Ovary (tissue), 9 donors: ENCODE data around the gene FAM107A. TPM values are rescaled to one million over a fixed set of nuclear protein-coding genes. Genes with fewer than 3 reads are reported as not detected.
A peak's percentile ranks its signal among the peaks of the same experiment; 100 is the strongest.

Experiments
- DNase-seq, 5 donors: peaks; one replicate each; pipeline ENCODE4 v3.0.0-alpha.2; 2019 to 2020
- H3K27ac ChIP-seq, 2 donors: fragments of 200-600 bp; one replicate each; pipeline versions ENCODE4 v1.5.1 to v1.8.0; 2019 to 2022
- H3K27me3 ChIP-seq: fragments of 200-600 bp; one replicate; pipeline ENCODE4 v1.8.0; 2022
- H3K36me3 ChIP-seq: fragments of 200-600 bp; sonication (generic); one replicate; pipeline ENCODE4 v1.5.1; 2019
- H3K4me1 ChIP-seq: one replicate; pipeline ENCODE4 v1.8.1; 2013; ENCODE audit warnings: mild to moderate bottlenecking, moderate library complexity; ENCODE audit not compliant: insufficient read depth
- H3K4me3 ChIP-seq: fragments of 200-600 bp; sonication (generic); one replicate; pipeline ENCODE4 v1.5.1; 2017
- H3K9me3 ChIP-seq, 2 donors: fragments of 200-600 bp in 1 of 2; sonication (generic) in 1 of 2; one replicate each; pipeline versions ENCODE4 v1.5.1 to v1.8.1; 2013 to 2019; ENCODE audit warnings: mild to moderate bottlenecking in 1 of 2, moderate library complexity in 1 of 2
- CTCF ChIP-seq, 3 donors: fragments of 450-650 bp in 2 of 3; fragments of 200-600 bp in 1 of 3; IDR thresholded peaks; one replicate each; pipeline versions ENCODE4 v1.5.1 to v1.8.0; 2016 to 2022; ENCODE audit warnings: antibody characterized with exemption in 3 of 3, mild to moderate bottlenecking in 1 of 3
- EP300 ChIP-seq: sonication (generic); formaldehyde crosslinking; IDR thresholded peaks from one replicate; pipeline ENCODE4 v1.6.1; 2017; ENCODE audit warnings: antibody characterized with exemption
- POLR2A ChIP-seq: fragments of 450-650 bp; IDR thresholded peaks from one replicate; pipeline ENCODE4 v1.6.1; 2017; ENCODE audit warnings: antibody characterized with exemption, mild to moderate bottlenecking, moderate library complexity
- WGBS, 3 donors: extraction: QIAGEN DNeasy Blood & Tissue Kit in 1 of 3; methylation state at CpG; one replicate each; pipeline versions ENCODE4 v1.1.5 to v1.1.7; 2013 to 2017; 5-methylcytosine and 5-hydroxymethylcytosine counted together
- intact Hi-C, 4 donors: fragments of 100-400 bp; cut with DNase I; formaldehyde crosslinking; loops; one replicate each; pipeline versions ENCODE4 v1.11.0 to v1.15.1; 2022 to 2023
- polyA plus RNA-seq, 2 donors: library from polyadenylated mRNA; stranded (reverse); fragments of 200-250 nt in 1 of 2; fragments of 350-450 nt in 1 of 2; fragmentation: Illumina TruSeq in 1 of 2; extraction: RNeasy Lipid Tissue Mini Kit (QIAGEN cat#74804) in 1 of 2; gene quantifications; one replicate each; pipeline ENCODE4 v1.2.3, GENCODE V29; 2013 to 2014
- total RNA-seq, 7 donors: library from RNA; depleted of rRNA in 2 of 7; stranded (reverse); fragments of >200 nt in 2 of 7; fragmentation: NEBNext Ultra II Directional in 3 of 7; extraction: Animal tissue kit (Norgen Biotek cat#: 25700) in 3 of 7; gene quantifications; one replicate each; pipeline versions ENCODE4 v1.1.0 to v1.2.4, GENCODE V29; 2016 to 2023
- donor health status: DM: no; HTN: no; CAD: no; lungs with moderate emphysema.
- donor health status: DM: no; HTN: no; CAD: no.
- donor health status: Bipolar disorder and iron deficiency.
- donor health status: DM: yes; HTN: yes; CAD: no.
- donor health status: DM: no; HTN: no; CAD: no.
- donor health status: DM: yes; HTN: yes; CAD: no.

The FAM107A gene
- total and polyA plus RNA-seq, 9 donors: 2.7 to 47.3 (median 14.4) TPM

- no peak for DNase-seq
- Histone ChIP-seq H3K27me3 (no peaks in the 10 kb centered on the region), H3K4me3 (no peak overlapping the region), H3K9me3 (no peaks in the 10 kb centered on the region), H3K36me3 (no peaks in the 10 kb centered on the region), H3K4me1 (no peaks in the 10 kb centered on the region), H3K27ac (no peak overlapping the region)
- 70 to 86% (median 71%) methylated on average over 3 of the region's 3 CpGs for WGBS, 3 donors
- TF ChIP-seq EP300: no peak
- TF ChIP-seq POLR2A: no peak
- no peak for TF ChIP-seq CTCF (IDR thresholded peaks at IDR 0.05)
- intact Hi-C loops: loop anchor here in 1 of 4 donors (5.0 kb wide), 1 partner anchor 58 kb away; no protein-coding TSS in a partner anchor
These were observed 3.1 kb downstream of the FAM107A start for GRCh38 chr3:58574106-58574505.

GRCh38 chr3:58573640-58574039 is 3.6 kb downstream of the FAM107A start:
- H3K4me3 ChIP-seq: no peak overlapping the region
- WGBS, 3 donors: 12 to 28% (median 15%) methylated on average over 6 of the region's 6 CpGs
- no peaks in the 10 kb centered on the region for H3K36me3 ChIP-seq
- H3K9me3 ChIP-seq: no peaks in the 10 kb centered on the region
- intact Hi-C loops: loop anchor here in 1 of 4 donors (5.0 kb wide), 1 partner anchor 59 kb away; no protein-coding TSS in a partner anchor
- TF ChIP-seq POLR2A: no peak
- no peak for TF ChIP-seq EP300
- DNase-seq: peak in 1 of 5 donors; percentile 29
- H3K27ac ChIP-seq: no peak overlapping the region
- no peaks in the 10 kb centered on the region for H3K4me1 ChIP-seq
- H3K27me3 ChIP-seq: no peaks in the 10 kb centered on the region

DNA sequence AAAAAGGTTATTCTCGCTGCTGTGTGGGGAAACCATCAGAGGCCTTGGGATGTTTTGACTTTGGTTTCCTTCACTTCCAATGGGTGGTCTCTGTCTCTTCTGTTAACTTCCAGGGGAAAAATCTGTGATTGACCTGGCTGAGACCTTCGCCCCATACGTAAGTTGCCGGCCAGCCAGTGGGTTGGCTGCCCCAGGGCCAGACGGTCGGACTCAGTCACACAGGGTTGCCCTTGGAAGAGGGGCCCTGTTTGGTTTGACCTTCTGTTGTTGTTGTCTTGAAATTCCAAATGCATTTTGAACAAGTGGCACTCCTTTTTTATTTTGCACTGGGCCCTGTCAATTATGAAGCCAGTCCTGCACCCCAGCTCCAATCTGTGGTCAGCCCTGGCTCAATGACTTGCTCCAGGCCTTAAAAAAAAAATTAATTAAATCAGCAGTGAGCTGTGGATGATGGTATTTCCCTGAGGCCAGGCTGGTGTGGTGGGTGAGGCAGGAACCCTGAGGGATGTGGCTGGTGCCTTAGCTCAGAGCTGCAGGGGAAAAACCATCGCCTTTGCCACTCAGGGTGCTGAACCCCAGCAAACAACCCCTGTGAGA is 4.5 kb downstream of the FAM107A start:
- intact Hi-C loops: loop anchor here in 1 of 4 donors (5.0 kb wide), 1 partner anchor 60 kb away; no protein-coding TSS in a partner anchor
- no peak overlapping the region for H3K27ac ChIP-seq
- no peak for TF ChIP-seq CTCF (IDR thresholded peaks at IDR 0.05)
- no peak for TF ChIP-seq EP300
- TF ChIP-seq POLR2A: no peak
- H3K4me3 ChIP-seq: no peak overlapping the region
- no peaks in the 10 kb centered on the region for H3K36me3 ChIP-seq
- no peaks in the 10 kb centered on the region for H3K27me3 ChIP-seq
- WGBS, 3 donors: 94 to 96% (median 96%) methylated on average over 7 of the region's 7 CpGs
- no peak for DNase-seq
- no peaks in the 10 kb centered on the region for H3K4me1 ChIP-seq
- H3K9me3 ChIP-seq: no peaks in the 10 kb centered on the region

DNA sequence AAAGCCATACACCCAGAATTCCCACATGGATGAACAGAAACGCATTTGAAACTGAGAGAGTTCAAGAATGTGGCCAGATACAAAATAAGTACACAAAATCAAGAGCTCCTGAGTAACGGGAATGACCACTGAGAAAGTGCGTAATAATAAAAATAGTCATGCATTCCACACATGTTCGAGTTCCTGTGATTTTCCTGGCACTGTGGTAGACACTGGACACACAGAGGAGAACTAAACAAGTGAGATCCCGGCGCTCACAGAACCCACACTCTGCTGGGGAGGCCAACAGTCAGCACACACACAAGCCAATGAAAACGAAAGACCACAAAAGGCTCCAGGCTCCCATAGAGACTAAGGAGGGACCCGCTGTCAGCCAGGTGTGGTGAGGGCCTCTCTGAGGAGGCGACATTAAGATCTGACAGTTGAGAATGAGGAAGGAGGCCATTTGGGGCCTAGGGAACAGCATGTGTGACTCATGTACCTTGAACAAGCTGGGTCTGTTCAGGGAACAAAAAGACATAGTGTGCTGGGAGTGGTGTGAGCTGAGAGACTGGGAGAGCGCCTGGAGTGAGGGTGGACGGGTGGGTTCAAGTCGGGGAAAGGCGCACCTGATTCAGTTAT is 5.1 kb downstream of the FAM107A start:
- no peak for DNase-seq
- H3K27me3 ChIP-seq: no peaks in the 10 kb centered on the region
- no peaks in the 10 kb centered on the region for H3K9me3 ChIP-seq
- no peaks in the 10 kb centered on the region for H3K36me3 ChIP-seq
- WGBS, 3 donors: 85 to 93% (median 89%) methylated on average over 13 of the region's 13 CpGs
- H3K27ac ChIP-seq: no peak overlapping the region
- intact Hi-C loops: loop anchor here in 1 of 4 donors (5.0 kb wide), 1 partner anchor 60 kb away; no protein-coding TSS in a partner anchor
- TF ChIP-seq POLR2A (no peak), EP300 (no peak), CTCF (IDR thresholded peaks at IDR 0.05) (no peak)
- H3K4me3 ChIP-seq: no peak overlapping the region
- no peaks in the 10 kb centered on the region for H3K4me1 ChIP-seq

GRCh38 chr3:58570851-58571250 is 6.3 kb downstream of the FAM107A start:
- H3K27ac ChIP-seq: no peak overlapping the region
- WGBS, 3 donors: 90 to 93% (median 92%) methylated on average over 5 of the region's 5 CpGs
- DNase-seq: no peak

More at GRCh38 chr3:58570851-58571250, 6.3 kb downstream of the FAM107A start:
- Histone ChIP-seq H3K9me3 (no peaks in the 10 kb centered on the region), H3K4me3 (no peak overlapping the region), H3K4me1 (no peaks in the 10 kb centered on the region), H3K36me3 (no peaks in the 10 kb centered on the region), H3K27me3 (no peaks in the 10 kb centered on the region)
- intact Hi-C loops: loop anchor here in 1 of 4 donors (5.0 kb wide), 1 partner anchor 61 kb away; no protein-coding TSS in a partner anchor
- no peak for TF ChIP-seq CTCF (IDR thresholded peaks at IDR 0.05)
- no peak for TF ChIP-seq EP300
- TF ChIP-seq POLR2A: no peak
